H1 (cell line): ENCODE measurements around the gene GSG1L. TPM values are rescaled to one million over a fixed set of nuclear protein-coding genes. Genes with fewer than 3 reads are reported as not detected.

Experiments used
- BACH1 ChIP-seq: IDR thresholded peaks from 2 replicates; pipeline ENCODE4 v1.6.1; 2012; ENCODE audit warnings: low read length, improper control_type of control experiment
- BCL11A ChIP-seq, 2 experiments: IDR thresholded peaks; one replicate each; pipeline ENCODE4 v1.6.1; 2011; ENCODE audit warnings: low read depth in 2 of 2, low read length in 2 of 2, mild to moderate bottlenecking in 2 of 2
- CEBPB ChIP-seq: IDR thresholded peaks from 2 replicates; pipeline ENCODE4 v1.6.1; 2012; ENCODE audit warnings: low read depth, low read length
- GTF2F1 ChIP-seq: IDR thresholded peaks from 2 replicates; pipeline ENCODE4 v1.6.1; 2012; ENCODE audit warnings: low read depth, low read length, improper control_type of control experiment, borderline replicate concordance
- HDAC2 ChIP-seq, 2 experiments: fragments of 300-600 bp in 1 of 2; sonication (generic) in 1 of 2; IDR thresholded peaks; 2 replicates each; pipeline ENCODE4 v1.6.1; 2011 to 2012; ENCODE audit warnings: low read depth in 2 of 2, low read length in 2 of 2, mild to moderate bottlenecking in 2 of 2, moderate library complexity in 2 of 2, borderline replicate concordance in 1 of 2, inconsistent platforms in 1 of 2
- POLR2AphosphoS5 ChIP-seq: IDR thresholded peaks from 2 replicates; pipeline ENCODE4 v1.6.1; 2011; ENCODE audit warnings: low read depth, low read length
- polyA plus RNA-seq, 7 experiments: library from polyadenylated mRNA; depleted of rRNA in 3 of 7; stranded (reverse) in 5 of 7; unstranded in 2 of 7; fragments of >200 nt in 5 of 7; fragments of 200-250 nt in 2 of 7; gene quantifications; 1 replicate in 5 of 7; 2 replicates in 1 of 7; 4 replicates in 1 of 7; pipeline versions ENCODE4 v1.2.1 to v1.2.3, GENCODE V29; 2011 to 2013; ENCODE audit warnings: missing spikeins in 2 of 7, mixed read lengths in 2 of 7
- total RNA-seq: library from RNA; stranded (reverse); fragmentation: NEBNext Ultra II Directional; extraction: Animal tissue kit (Norgen Biotek cat#: 25700); gene quantifications from 2 replicates; pipeline ENCODE4 v1.2.1, GENCODE V29; 2021
- TF ChIP-seq, protein P1 (sequence below): IDR thresholded peaks from 2 replicates; pipeline ENCODE4 v1.6.1; 2012; ENCODE audit warnings: inconsistent platforms

The GSG1L gene
- total and polyA plus RNA-seq, 2 of the 8 experiments (the other 6 are each of a cell fraction or from before 2014, with no cell fraction given): 0.71 to 1.1 TPM

DNA sequence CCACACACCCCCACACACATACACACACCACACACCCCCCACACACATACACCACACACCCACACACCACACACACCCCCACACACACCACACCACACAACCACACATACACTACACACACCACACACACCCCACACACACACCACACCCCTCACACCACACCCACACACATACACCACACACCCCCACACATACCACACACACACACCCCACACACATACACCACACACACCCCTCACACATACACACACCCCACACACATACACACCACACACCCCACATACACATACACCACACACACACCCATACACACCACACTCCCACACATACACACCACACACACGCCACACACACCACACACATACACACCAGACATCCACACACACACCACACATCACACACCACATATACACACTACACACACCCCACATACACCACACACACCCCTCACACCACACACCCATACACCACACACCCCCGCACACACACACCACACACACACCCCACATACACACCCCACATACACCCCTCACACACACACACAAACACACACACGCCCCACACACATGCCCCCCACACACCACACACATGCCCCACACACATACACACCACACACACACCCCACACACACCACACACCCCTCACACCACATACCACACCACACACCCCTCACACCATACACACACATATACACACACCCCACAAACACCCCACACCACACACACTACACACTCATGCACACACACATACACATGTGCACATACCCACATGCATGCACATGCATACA lies 25.9 kb upstream of the GSG1L start (continued):
- TF ChIP-seq HDAC2 (IDR thresholded peaks at IDR 0.05; ENCODE audit: borderline replicate concordance in 1 of 2, low read depth in 2 of 2, low read length in 2 of 2) (no peak), BACH1 (no peak), BCL11A (IDR thresholded peaks at IDR 0.05; ENCODE audit: low read depth in 2 of 2, low read length in 2 of 2) (no peak), GTF2F1 (no peak), CEBPB (no peak), POLR2AphosphoS5 (no peak)
- TF ChIP-seq, protein P1, sequence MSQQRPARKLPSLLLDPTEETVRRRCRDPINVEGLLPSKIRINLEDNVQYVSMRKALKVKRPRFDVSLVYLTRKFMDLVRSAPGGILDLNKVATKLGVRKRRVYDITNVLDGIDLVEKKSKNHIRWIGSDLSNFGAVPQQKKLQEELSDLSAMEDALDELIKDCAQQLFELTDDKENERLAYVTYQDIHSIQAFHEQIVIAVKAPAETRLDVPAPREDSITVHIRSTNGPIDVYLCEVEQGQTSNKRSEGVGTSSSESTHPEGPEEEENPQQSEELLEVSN: no peak
